H1 (cell line): ENCODE results near the gene GPS2. TPM values are rescaled to one million over a fixed set of nuclear protein-coding genes. Genes with fewer than 3 reads are reported as not detected.

Source experiments
- CTCF ChIA-PET: fragments of 300-600 bp; sonication (Branson Sonifier 250); formaldehyde crosslinking; loops from one replicate; lab custom pipeline; 2021; ENCODE audit not compliant: partially characterized antibody; lab: Charles Lee
- POLR2A ChIA-PET: fragments of 300-600 bp; sonication (Branson Sonifier 250); formaldehyde crosslinking; loops from one replicate; lab custom pipeline; 2021; ENCODE audit warnings: inconsistent platforms; ENCODE audit not compliant: partially characterized antibody; lab: Charles Lee
- DNase-seq, 2 experiments: peaks; one replicate each; pipeline versions ENCODE4 v3.0.0 to v3.0.0-alpha.2; 2010 to 2022; ENCODE audit warnings: low spot score in 2 of 2, low read depth in 1 of 2, mixed read lengths in 1 of 2
- FAIRE-seq: peaks from 2 replicates; lab custom pipeline; 2011; peaks lifted over from hg19 to GRCh38; lab: Jason Lieb, UNC
- H2AFZ ChIP-seq: 2 replicates; pipeline ENCODE4 v1.8.1; 2012; ENCODE audit warnings: low read length, inconsistent platforms
- H2AK5ac ChIP-seq: 2 replicates; pipeline ENCODE4 v1.6.1; 2013; ENCODE audit warnings: low read depth, low read length
- H2BK120ac ChIP-seq: replicated peaks from 2 replicates; pipeline ENCODE3; 2013; ENCODE audit warnings: low read depth, low read length, inconsistent platforms
- H2BK12ac ChIP-seq: 2 replicates; pipeline ENCODE4 v1.6.1; 2013; ENCODE audit warnings: low read depth, low read length
- H2BK15ac ChIP-seq: 2 replicates; pipeline ENCODE4 v1.6.1; 2013; ENCODE audit warnings: low read length
- H2BK20ac ChIP-seq: 2 replicates; pipeline ENCODE4 v1.6.1; 2013; ENCODE audit warnings: low read length
- H2BK5ac ChIP-seq: 2 replicates; pipeline ENCODE4 v1.6.1; 2013; ENCODE audit warnings: low read depth, low read length
- H3K14ac ChIP-seq: 2 replicates; pipeline ENCODE4 v1.6.1; 2013; ENCODE audit warnings: inconsistent platforms; ENCODE audit not compliant: insufficient read length
- H3K18ac ChIP-seq: 2 replicates; pipeline ENCODE4 v1.6.1; 2013; ENCODE audit warnings: low read length; ENCODE audit errors: extremely low read depth
- H3K23ac ChIP-seq: 2 replicates; pipeline ENCODE4 v1.6.1; 2013; ENCODE audit warnings: inconsistent platforms; ENCODE audit not compliant: insufficient read length
- H3K23me2 ChIP-seq: 2 replicates; pipeline ENCODE4 v1.6.1; 2013; ENCODE audit warnings: low read depth, low read length
- H3K27ac ChIP-seq: 2 replicates; pipeline ENCODE4 v1.6.1; 2011; ENCODE audit warnings: low read depth, low read length, inconsistent platforms
- H3K27me3 ChIP-seq, 4 experiments: replicated peaks in 1 of 4; 1 replicate in 1 of 4; 2 replicates in 3 of 4; pipeline versions ENCODE4 v1.6.1 to v1.8.1; 2011 to 2013; ENCODE audit warnings: low read length in 3 of 4, mild to moderate bottlenecking in 3 of 4, inconsistent platforms in 2 of 4, mixed read lengths in 2 of 4, moderate library complexity in 1 of 4; ENCODE audit not compliant: control insufficient read depth in 3 of 4, insufficient read depth in 3 of 4; ENCODE audit errors: extremely low read depth in 1 of 4
- H3K36me3 ChIP-seq, 4 experiments: 2 replicates each; pipeline versions ENCODE4 v1.6.1 to v1.8.1; 2011 to 2013; ENCODE audit warnings: mild to moderate bottlenecking in 4 of 4, low read length in 3 of 4, moderate library complexity in 2 of 4, control low read depth in 1 of 4, inconsistent platforms in 1 of 4; ENCODE audit not compliant: insufficient read depth in 4 of 4, control insufficient read depth in 2 of 4
- H3K4ac ChIP-seq: replicated peaks from 2 replicates; pipeline ENCODE3; 2013; ENCODE audit warnings: low read length, low read depth, mixed read lengths, inconsistent platforms; ENCODE audit not compliant: insufficient read length
- H3K4me1 ChIP-seq, 4 experiments: replicated peaks in 1 of 4; 1 replicate in 1 of 4; 2 replicates in 3 of 4; pipeline versions ENCODE4 v1.6.1 to v1.8.1; 2011 to 2013; ENCODE audit warnings: low read length in 3 of 4, inconsistent platforms in 2 of 4, mixed read lengths in 1 of 4; ENCODE audit not compliant: insufficient read depth in 4 of 4, control insufficient read depth in 3 of 4
- H3K4me2 ChIP-seq, 2 experiments: 2 replicates each; pipeline versions ENCODE4 v1.6.1 to v1.8.1; 2011 to 2013; ENCODE audit warnings: low read depth in 2 of 2, low read length in 2 of 2, control low read depth in 1 of 2, inconsistent platforms in 1 of 2, mild to moderate bottlenecking in 1 of 2; ENCODE audit not compliant: insufficient read depth in 1 of 2
- H3K4me3 ChIP-seq, 4 experiments: fragments of 200-600, 300-600 bp in 1 of 4; sonication (generic), shearing (Covaris generic), sonication (Bioruptor Twin) in 1 of 4; 2 replicates each; pipeline versions ENCODE4 v1.5.1 to v1.8.1; 2011 to 2016; ENCODE audit warnings: low read length in 4 of 4, low read depth in 3 of 4, control low read depth in 2 of 4, inconsistent platforms in 2 of 4, mild to moderate bottlenecking in 2 of 4, mixed read lengths in 1 of 4, moderate library complexity in 1 of 4; ENCODE audit not compliant: insufficient read depth in 2 of 4; ENCODE audit errors: extremely low read depth in 1 of 4
- H3K56ac ChIP-seq: replicated peaks from 2 replicates; pipeline ENCODE3; 2013; ENCODE audit warnings: low read depth, mild to moderate bottlenecking, mixed read lengths, low read length, inconsistent platforms; ENCODE audit not compliant: insufficient read length
- H3K79me1 ChIP-seq: 2 replicates; pipeline ENCODE4 v1.6.1; 2013; ENCODE audit warnings: low read depth, low read length, control low read depth
- H3K79me2 ChIP-seq, 2 experiments: 2 replicates each; pipeline versions ENCODE4 v1.6.1 to v1.8.1; 2012 to 2013; ENCODE audit warnings: low read length in 2 of 2, mild to moderate bottlenecking in 2 of 2, inconsistent platforms in 1 of 2; ENCODE audit not compliant: insufficient read depth in 2 of 2, control insufficient read depth in 1 of 2
- H3K9ac ChIP-seq, 4 experiments: replicated peaks in 1 of 4; 1 replicate in 1 of 4; 2 replicates in 3 of 4; pipeline versions ENCODE4 v1.6.1 to v1.8.1; 2011 to 2013; ENCODE audit warnings: low read depth in 3 of 4, low read length in 3 of 4, control low read depth in 2 of 4, mild to moderate bottlenecking in 2 of 4, moderate library complexity in 2 of 4, inconsistent platforms in 1 of 4; ENCODE audit errors: extremely low read depth in 1 of 4
- H3K9me3 ChIP-seq, 2 experiments: 2 replicates each; pipeline versions ENCODE4 v1.6.1 to v1.8.1; 2012 to 2013; ENCODE audit warnings: mild to moderate bottlenecking in 2 of 2, moderate library complexity in 2 of 2, control low read depth in 1 of 2, inconsistent platforms in 1 of 2, low read depth in 1 of 2, low read length in 1 of 2, mixed read lengths in 1 of 2; ENCODE audit not compliant: insufficient read depth in 2 of 2
- H4K20me1 ChIP-seq, 2 experiments: replicated peaks in 1 of 2; 2 replicates each; pipeline versions ENCODE3 to v1.8.1; 2011 to 2013; ENCODE audit warnings: inconsistent platforms in 2 of 2, low read length in 2 of 2, mild to moderate bottlenecking in 1 of 2; ENCODE audit not compliant: insufficient read depth in 2 of 2, control insufficient read depth in 1 of 2
- H4K5ac ChIP-seq: 2 replicates; pipeline ENCODE4 v1.6.1; 2013; ENCODE audit warnings: low read length, low read depth, mixed read lengths, inconsistent platforms; ENCODE audit not compliant: insufficient read length
- H4K8ac ChIP-seq: 2 replicates; pipeline ENCODE4 v1.8.0; 2013; ENCODE audit warnings: mild to moderate bottlenecking, moderate library complexity, low read length, inconsistent platforms; ENCODE audit not compliant: insufficient read depth; ENCODE audit errors: extremely low read depth
- H4K91ac ChIP-seq: replicated peaks from 2 replicates; pipeline ENCODE3; 2013; ENCODE audit warnings: low read length, mixed read lengths, inconsistent platforms; ENCODE audit not compliant: insufficient read length
- CBX5 ChIP-seq: fragments of 300-800, 300-1000 bp; sonication (generic); IDR thresholded peaks from 2 replicates; pipeline ENCODE4 v1.7.1; 2016; ENCODE audit warnings: antibody characterized with exemption, low read length, low read depth
- HDAC6 ChIP-seq: IDR thresholded peaks from one replicate; pipeline ENCODE4 v1.7.1; 2012; ENCODE audit warnings: low read depth, mild to moderate bottlenecking, inconsistent platforms, low read length, moderate library complexity
- NANOG ChIP-seq: IDR thresholded peaks from 2 replicates; pipeline ENCODE4 v1.6.1; 2011; ENCODE audit warnings: low read length, low read depth, mild to moderate bottlenecking, inconsistent platforms; ENCODE audit not compliant: insufficient read depth, poor library complexity, severe bottlenecking
- SIN3A ChIP-seq, 2 experiments: IDR thresholded peaks in 1 of 2; conservative IDR thresholded peaks in 1 of 2; 2 replicates each; pipeline ENCODE4 v1.6.1; 2011 to 2012; ENCODE audit warnings: low read length in 2 of 2, improper control_type of control experiment in 1 of 2, low read depth in 1 of 2, mild to moderate bottlenecking in 1 of 2
- SIX5 ChIP-seq: IDR thresholded peaks from 2 replicates; pipeline ENCODE4 v1.6.1; 2011; ENCODE audit warnings: mild to moderate bottlenecking, low read depth, low read length
- WGBS, 2 experiments: shearing (Covaris generic) in 1 of 2; methylation state at CpG; one replicate each; pipeline versions ENCODE4 v1.1.6 to v1.1.7; 2013 to 2015; ENCODE audit warnings: low lambda C conversion rate in 2 of 2, mixed read lengths in 2 of 2, inconsistent platforms in 1 of 2, low coverage in 1 of 2, missing lambda C conversion rate in 1 of 2; ENCODE audit not compliant: insufficient replicate concordance in 2 of 2, insufficient coverage in 1 of 2, insufficient read length in 1 of 2; ENCODE audit errors: extremely low coverage in 1 of 2, missing lambda C conversion rate in 1 of 2; 5-methylcytosine and 5-hydroxymethylcytosine counted together
- polyA plus RNA-seq, 7 experiments: library from polyadenylated mRNA; depleted of rRNA in 3 of 7; stranded (reverse) in 5 of 7; unstranded in 2 of 7; fragments of >200 nt in 5 of 7; fragments of 200-250 nt in 2 of 7; gene quantifications; 1 replicate in 5 of 7; 2 replicates in 1 of 7; 4 replicates in 1 of 7; pipeline versions ENCODE4 v1.2.1 to v1.2.3, GENCODE V29; 2011 to 2013; ENCODE audit warnings: missing spikeins in 2 of 7, mixed read lengths in 2 of 7
- total RNA-seq: library from RNA; stranded (reverse); fragmentation: NEBNext Ultra II Directional; extraction: Animal tissue kit (Norgen Biotek cat#: 25700); gene quantifications from 2 replicates; pipeline ENCODE4 v1.2.1, GENCODE V29; 2021
- TF ChIP-seq, protein P1 (sequence below): IDR thresholded peaks from 2 replicates; pipeline ENCODE4 v1.6.1; 2011; ENCODE audit warnings: low read depth, mild to moderate bottlenecking, low read length; ENCODE audit not compliant: insufficient read depth

The GPS2 gene
- total and polyA plus RNA-seq, 2 of the 8 experiments (the other 6 are each of a cell fraction or from before 2014, with no cell fraction given), result 67.0 to 152 TPM

DNA sequence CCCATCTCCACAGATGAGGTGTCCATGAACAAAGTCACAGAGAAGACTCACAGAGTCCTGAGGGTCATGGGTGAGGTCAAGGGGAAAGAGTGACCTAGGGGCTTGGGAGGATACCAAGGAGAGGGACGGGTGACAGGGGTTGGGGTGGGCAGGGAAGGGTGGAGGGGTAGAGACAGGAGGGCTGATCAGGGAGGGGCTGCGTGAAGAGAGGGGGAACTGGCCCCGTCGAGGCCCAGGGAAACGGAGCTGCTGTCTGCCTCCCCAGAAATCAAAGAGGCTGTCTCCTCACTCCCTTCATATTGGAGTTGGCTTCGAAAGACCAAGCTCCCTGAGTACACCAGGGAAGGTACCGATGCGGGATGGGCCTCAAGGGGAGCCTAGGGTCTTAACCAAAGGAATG is 40.4 kb upstream of the GPS2 start:
- TF ChIP-seq HDAC6, result no peak
- no peak for TF ChIP-seq CBX5
- TF ChIP-seq, protein P1, sequence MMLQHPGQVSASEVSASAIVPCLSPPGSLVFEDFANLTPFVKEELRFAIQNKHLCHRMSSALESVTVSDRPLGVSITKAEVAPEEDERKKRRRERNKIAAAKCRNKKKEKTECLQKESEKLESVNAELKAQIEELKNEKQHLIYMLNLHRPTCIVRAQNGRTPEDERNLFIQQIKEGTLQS, result no peak
- TF ChIP-seq SIX5, result no peak
- TF ChIP-seq SIN3A (conservative IDR thresholded peaks at IDR 0.05 in 1 of 2, IDR thresholded peaks at IDR 0.05 in 1 of 2; ENCODE audit: low read depth in 1 of 2, low read length in 2 of 2), result no peak
- TF ChIP-seq NANOG, result no peak
- H3K4me2 ChIP-seq, result no peak overlapping the region
- peaks cover 9% of the 10 kb centered on the region; the same call in 1 of the 2 replicates for H3K23me2 ChIP-seq
- H3K23ac ChIP-seq, result no peak overlapping the region
- WGBS, 2 experiments, result 77% methylated on average over 3 of the region's 8 CpGs; no CpG with 5 or more reads in 1 of the 2 experiments
- H3K27me3 ChIP-seq, result no peaks in the 10 kb centered on the region
- H3K18ac ChIP-seq, result no peak overlapping the region
- H3K14ac ChIP-seq, result no peak overlapping the region
- H3K56ac ChIP-seq, result no peak overlapping the region
- H4K20me1 ChIP-seq, result no peaks in the 10 kb centered on the region
- H2BK5ac ChIP-seq, result no peak overlapping the region
- no peak for FAIRE-seq
- H2AK5ac ChIP-seq, result 0 out of 2 replicates have a peak overlapping the region, but pooled peaks have one; percentile 53
- peaks cover 0 to 13% (median 4%) of the 10 kb centered on the region in 4 experiments; a peak in 5 of 7 replicates for H3K4me1 ChIP-seq
- no peak overlapping the region; the same call in 1 of the 2 replicates for H2BK15ac ChIP-seq
- no peaks in the 10 kb centered on the region for H3K36me3 ChIP-seq
- H2BK20ac ChIP-seq, result no peak overlapping the region
- no peak overlapping the region for H3K9ac ChIP-seq
- no peaks in the 10 kb centered on the region for H3K9me3 ChIP-seq
- ChIA-PET CTCF (interaction anchor here (0.6 to 6.5 kb wide), 35 partner anchors 11 to 205 kb away, joined by 3 to 56 read pairs (median 7); partner anchors contain the start of genes ACAP1, CHRNB1, NEURL4 and PLSCR3), POLR2A (interaction anchor here (0.9 to 2.2 kb wide), 13 partner anchors 12 to 147 kb away, joined by 3 to 10 read pairs (median 4); partner anchors contain the start of genes FGF11, NEURL4, POLR2A and SLC35G6)
- H3K4me3 ChIP-seq, result no peak overlapping the region
- no peak overlapping the region for H2BK120ac ChIP-seq
- no peaks in the 10 kb centered on the region for H3K79me2 ChIP-seq
- no peak overlapping the region for H4K91ac ChIP-seq
- no peak overlapping the region for H4K8ac ChIP-seq
- H2BK12ac ChIP-seq, result no peak overlapping the region; the same call in 1 of the 2 replicates
- H3K27ac ChIP-seq, result no peak overlapping the region
- H2AFZ ChIP-seq, result no peak overlapping the region
- no peaks in the 10 kb centered on the region for H3K79me1 ChIP-seq
- DNase-seq, result no peak
- no peak overlapping the region for H4K5ac ChIP-seq
- no peak overlapping the region for H3K4ac ChIP-seq
